DOHH2 (cell line): ENCODE data around the gene IGF1R.

Source experiments
- EZH2phosphoT487 ChIP-seq: fragments of 200-600 bp; sonication (generic); IDR thresholded peaks from 2 replicates; pipeline ENCODE4 v1.6.1; 2017; ENCODE audit warnings: borderline replicate concordance, mild to moderate bottlenecking, antibody characterized with exemption, low read length, moderate library complexity, mixed read lengths
- TF ChIP-seq, protein P1 (sequence below): fragments of 200-600 bp; sonication (generic); IDR thresholded peaks from one replicate; pipeline ENCODE4 v1.5.1; 2014; ENCODE audit warnings: antibody characterized with exemption, mild to moderate bottlenecking, low read depth, low read length; ENCODE audit not compliant: poor library complexity, severe bottlenecking

DNA sequence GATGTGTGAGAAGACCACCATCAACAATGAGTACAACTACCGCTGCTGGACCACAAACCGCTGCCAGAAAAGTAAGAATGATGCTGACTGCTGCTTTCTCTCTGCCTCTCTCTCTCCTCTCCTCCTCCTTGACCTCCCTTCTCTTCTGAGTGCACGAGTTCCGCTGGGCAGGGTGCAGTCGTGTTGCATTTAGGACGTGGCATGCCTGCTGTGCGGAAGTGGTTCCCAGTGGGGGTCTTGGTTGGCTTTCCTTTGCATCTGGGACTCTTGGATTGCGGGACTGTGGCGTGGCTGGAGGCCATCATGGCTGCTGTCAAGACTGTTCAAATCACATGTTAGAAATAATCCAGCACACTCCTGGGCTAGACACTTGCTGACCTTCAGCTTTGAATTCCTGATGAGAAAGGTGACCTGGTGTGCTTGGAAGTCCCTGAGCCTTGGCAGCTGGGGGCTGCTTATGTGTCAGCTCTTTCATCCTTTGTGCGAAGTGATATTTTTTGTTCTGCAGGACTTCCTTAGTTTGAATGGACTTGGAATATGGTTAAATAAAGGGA is 59.8 kb downstream of the IGF1R start:
- TF ChIP-seq, protein P1, sequence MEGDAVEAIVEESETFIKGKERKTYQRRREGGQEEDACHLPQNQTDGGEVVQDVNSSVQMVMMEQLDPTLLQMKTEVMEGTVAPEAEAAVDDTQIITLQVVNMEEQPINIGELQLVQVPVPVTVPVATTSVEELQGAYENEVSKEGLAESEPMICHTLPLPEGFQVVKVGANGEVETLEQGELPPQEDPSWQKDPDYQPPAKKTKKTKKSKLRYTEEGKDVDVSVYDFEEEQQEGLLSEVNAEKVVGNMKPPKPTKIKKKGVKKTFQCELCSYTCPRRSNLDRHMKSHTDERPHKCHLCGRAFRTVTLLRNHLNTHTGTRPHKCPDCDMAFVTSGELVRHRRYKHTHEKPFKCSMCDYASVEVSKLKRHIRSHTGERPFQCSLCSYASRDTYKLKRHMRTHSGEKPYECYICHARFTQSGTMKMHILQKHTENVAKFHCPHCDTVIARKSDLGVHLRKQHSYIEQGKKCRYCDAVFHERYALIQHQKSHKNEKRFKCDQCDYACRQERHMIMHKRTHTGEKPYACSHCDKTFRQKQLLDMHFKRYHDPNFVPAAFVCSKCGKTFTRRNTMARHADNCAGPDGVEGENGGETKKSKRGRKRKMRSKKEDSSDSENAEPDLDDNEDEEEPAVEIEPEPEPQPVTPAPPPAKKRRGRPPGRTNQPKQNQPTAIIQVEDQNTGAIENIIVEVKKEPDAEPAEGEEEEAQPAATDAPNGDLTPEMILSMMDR: no peak
- TF ChIP-seq EZH2phosphoT487: no peak
